Effector memory CD8-positive, alpha-beta T cell (primary cell): ENCODE data around the gene GPR152.
"Not testable (repeated sequence)": the region's sequence is repeated elsewhere in the genome, so short reads cannot be mapped to it uniquely, and the experiment has no call there.

Experiments
- ATAC-seq: fragments of 150-1000 bp; cut with Tn5 transposase; replicated peaks from 2 replicates; pipeline ENCODE4 v1.10.0; 2021; ENCODE audit warnings: mild to moderate bottlenecking, moderate library complexity
- DNase-seq, 3 experiments: peaks; one replicate each; pipeline ENCODE4 v3.0.0; 2021
- H3K27ac Mint-ChIP-seq, 2 donors: one replicate each; pipeline ENCODE4 v1.8.0; 2022; ENCODE audit warnings: mild to moderate bottlenecking in 2 of 2, mixed read lengths in 2 of 2, moderate library complexity in 2 of 2
- H3K27me3 Mint-ChIP-seq, 2 donors: one replicate each; pipeline ENCODE4 v1.8.0; 2022; ENCODE audit warnings: mixed read lengths in 2 of 2
- H3K36me3 Mint-ChIP-seq: one replicate; pipeline ENCODE4 v1.8.0; 2022; ENCODE audit warnings: mild to moderate bottlenecking, moderate library complexity, mixed read lengths; ENCODE audit not compliant: insufficient read depth
- H3K4me1 Mint-ChIP-seq, 2 donors: one replicate each; pipeline ENCODE4 v1.8.0; 2022; ENCODE audit warnings: low read depth in 2 of 2, mixed read lengths in 2 of 2
- H3K4me3 Mint-ChIP-seq, 2 donors: one replicate each; pipeline ENCODE4 v1.8.0; 2022; ENCODE audit warnings: mild to moderate bottlenecking in 2 of 2, mixed read lengths in 2 of 2, moderate library complexity in 2 of 2
- H3K9me3 Mint-ChIP-seq, 2 donors: one replicate each; pipeline ENCODE4 v1.8.0; 2022; ENCODE audit warnings: mixed read lengths in 2 of 2

GPR152 gene

GRCh38 chr11:67406420-67406968 lies 46.0 kb downstream of the GPR152 start:
- H3K4me3 Mint-ChIP-seq = peak overlapping the region; percentile 97 to 99
- H3K9me3 Mint-ChIP-seq = no peaks in the 10 kb centered on the region
- peak overlapping the region; percentile 89 for H3K27ac Mint-ChIP-seq
- H3K4me1 Mint-ChIP-seq = peaks cover 61 to 67% of the 10 kb centered on the region in 2 donors
- H3K27me3 Mint-ChIP-seq = no peaks in the 10 kb centered on the region
- no peak for DNase-seq
- ATAC-seq = no peak
- H3K36me3 Mint-ChIP-seq = peaks cover 63% of the 10 kb centered on the region

GRCh38 chr11:67405688-67406339 lies 46.7 kb downstream of the GPR152 start:
- DNase-seq (no peak), ATAC-seq (no peak)
- peaks cover 55 to 61% of the 10 kb centered on the region in 2 donors for H3K4me1 Mint-ChIP-seq
- peaks cover 62% of the 10 kb centered on the region for H3K36me3 Mint-ChIP-seq
- peak overlapping the region; percentile 97 to 99 for H3K4me3 Mint-ChIP-seq
- peak overlapping the region; percentile 89 for H3K27ac Mint-ChIP-seq
- H3K9me3 Mint-ChIP-seq = no peaks in the 10 kb centered on the region
- H3K27me3 Mint-ChIP-seq = no peaks in the 10 kb centered on the region

GRCh38 chr11:67405196-67405567 lies 47.3 kb downstream of the GPR152 start:
- H3K27ac Mint-ChIP-seq = peak overlapping the region; percentile 89
- peaks cover 67% of the 10 kb centered on the region for H3K36me3 Mint-ChIP-seq
- no peak for DNase-seq
- peaks cover 49 to 60% of the 10 kb centered on the region in 2 donors for H3K4me1 Mint-ChIP-seq
- peak overlapping the region; percentile 97 to 99 for H3K4me3 Mint-ChIP-seq
- no peaks in the 10 kb centered on the region for H3K27me3 Mint-ChIP-seq
- ATAC-seq = no peak
- no peaks in the 10 kb centered on the region for H3K9me3 Mint-ChIP-seq

- H3K4me1 Mint-ChIP-seq = peaks cover 44 to 57% of the 10 kb centered on the region in 2 donors
- no peaks in the 10 kb centered on the region for H3K27me3 Mint-ChIP-seq
- no peaks in the 10 kb centered on the region for H3K9me3 Mint-ChIP-seq
- H3K4me3 Mint-ChIP-seq = peak overlapping the region; percentile 97 to 99
- DNase-seq (peak in 1 of 3 experiments; percentile 46), ATAC-seq (peak; percentile 5)
- peak overlapping the region; percentile 89 for H3K27ac Mint-ChIP-seq
- peaks cover 66% of the 10 kb centered on the region for H3K36me3 Mint-ChIP-seq
Measured at GRCh38 chr11:67404515-67405195, 47.9 kb downstream of the GPR152 start.

- not testable (repeated sequence) for DNase-seq, H3K27me3 Mint-ChIP-seq, H3K9me3 Mint-ChIP-seq, ATAC-seq
- H3K27ac Mint-ChIP-seq = peak overlapping the region; percentile 89
- peaks cover 67% of the 10 kb centered on the region for H3K36me3 Mint-ChIP-seq
- H3K4me1 Mint-ChIP-seq = peaks cover 47 to 50% of the 10 kb centered on the region in 2 donors
- peak overlapping the region; percentile 97 to 99 for H3K4me3 Mint-ChIP-seq
Measured at GRCh38 chr11:67403085-67403484, 49.4 kb downstream of the GPR152 start.

GRCh38 chr11:67402192-67402839 lies 50.2 kb downstream of the GPR152 start:
- ATAC-seq, DNase-seq, H3K9me3 Mint-ChIP-seq, H3K27me3 Mint-ChIP-seq: not testable (repeated sequence)
- Mint-ChIP-seq H3K36me3 (peaks cover 64% of the 10 kb centered on the region), H3K4me3 (peak overlapping the region; percentile 97 to 99), H3K27ac (peak overlapping the region in 1 of 2 donors; percentile 62), H3K4me1 (peaks cover 48 to 49% of the 10 kb centered on the region in 2 donors)

GRCh38 chr11:67401495-67402191 lies 50.9 kb downstream of the GPR152 start, which contains the start of gene PPP1CA:
PPP1CA (minus strand) TSS chr11:67401858; CDS start chr11:67401782, 76 bp downstream.
- Mint-ChIP-seq H3K27ac (peak within 1 kb of the TSS; percentile 77 to 88), H3K27me3 (no peaks in the 10 kb centered on the region), H3K4me1 (peaks cover 46 to 48% of the 10 kb centered on the region in 2 donors), H3K4me3 (peak within 1 kb of the TSS; percentile 97 to 99), H3K36me3 (peaks cover 63% of the 10 kb centered on the region), H3K9me3 (no peaks in the 10 kb centered on the region)
- ATAC-seq = peak; percentile 68
- peak; percentile 85 to 93 (median 92) for DNase-seq
